Measurements from ENCODE around the gene COQ8A.
A peak's percentile ranks its signal among the peaks of the same experiment; 100 is the strongest.

The COQ8A gene

DNA sequence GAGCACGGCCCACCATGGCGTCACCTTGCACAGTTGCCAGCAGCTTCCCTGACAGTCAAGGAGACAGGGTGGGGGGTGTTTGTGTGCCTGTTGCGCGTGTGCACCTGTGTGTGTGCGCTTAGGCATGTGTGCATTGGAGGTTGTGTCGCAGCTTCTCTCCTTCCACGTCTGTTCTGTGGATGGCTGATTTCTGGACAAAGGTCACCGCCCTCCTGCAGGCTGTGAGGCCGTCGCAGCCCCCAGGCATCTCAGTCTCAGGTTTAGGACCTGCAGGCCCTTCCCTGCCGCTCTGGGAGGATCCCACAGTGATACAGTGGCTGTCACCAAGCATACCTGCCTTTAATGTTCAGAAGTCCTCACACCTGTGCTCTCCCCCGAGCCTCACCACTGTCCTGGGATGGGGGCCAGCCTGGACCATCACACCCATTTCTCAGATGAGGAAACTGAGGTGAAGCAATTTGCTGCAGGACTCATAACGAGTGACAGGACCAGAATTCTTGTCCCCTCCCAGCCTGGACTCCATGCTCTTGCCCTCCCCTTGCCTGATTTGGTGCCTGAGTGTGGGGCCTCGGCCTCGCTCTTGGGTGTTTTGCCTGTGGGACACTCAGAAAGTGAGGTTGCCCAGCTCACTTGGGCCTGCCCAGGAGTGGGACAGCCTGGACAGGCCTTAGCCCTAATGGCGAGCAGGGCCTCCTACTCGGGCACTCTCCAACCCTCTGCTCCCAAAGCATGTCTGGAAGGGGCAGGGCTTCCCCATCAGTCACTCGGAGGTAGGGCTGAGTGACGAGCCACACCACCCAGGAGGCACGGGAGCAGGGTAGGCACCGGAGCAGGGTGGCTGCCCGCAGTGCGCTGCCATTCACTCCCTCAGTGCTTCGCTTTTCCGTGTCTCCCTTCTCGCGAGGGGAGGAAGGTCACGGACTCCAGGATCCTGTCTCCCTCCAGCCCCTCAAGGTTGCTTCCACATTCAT is 22.6 kb downstream of the COQ8A start:
- no peaks in the 10 kb centered on the region for H3K27me3 ChIP-seq (ENCODE audit: insufficient read depth, low read length)
- H3K27ac ChIP-seq (ENCODE audit: low read depth, low read length), result no peak overlapping the region
- H3K79me2 ChIP-seq (ENCODE audit: control insufficient read depth, insufficient read depth, low read length, unreplicated experiment), result no peaks in the 10 kb centered on the region

DNA sequence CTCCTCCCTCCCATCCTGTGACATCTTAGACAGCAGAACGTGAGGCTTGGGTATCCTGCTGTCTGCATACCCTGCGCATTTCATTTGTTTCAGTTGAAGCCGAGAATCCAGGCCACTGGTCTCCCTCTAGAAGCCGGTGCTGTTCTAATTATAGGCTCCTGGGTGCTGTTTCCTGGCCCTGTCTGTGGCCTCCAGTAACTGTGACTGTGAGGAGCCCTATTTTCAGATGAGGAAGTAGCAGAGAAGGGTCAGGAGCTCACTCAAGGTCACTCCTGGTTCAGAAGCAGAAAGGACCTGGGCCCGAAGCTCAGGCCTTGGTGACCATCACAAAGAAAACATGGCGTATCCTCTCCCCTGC is 24.0 kb downstream of the COQ8A start:
- no peaks in the 10 kb centered on the region for H3K4me1 ChIP-seq (ENCODE audit: control insufficient read depth, insufficient read depth, low read length, unreplicated experiment)
- H3K79me2 ChIP-seq (ENCODE audit: control insufficient read depth, insufficient read depth, low read length, unreplicated experiment), result no peaks in the 10 kb centered on the region
- H2AFZ ChIP-seq (ENCODE audit: low read length, unreplicated experiment), result no peak overlapping the region
- H3K27ac ChIP-seq (ENCODE audit: low read depth, low read length), result no peak overlapping the region
- H3K36me3 ChIP-seq (ENCODE audit: insufficient read depth, low read length), result no peaks in the 10 kb centered on the region
- H3K4me3 ChIP-seq (ENCODE audit: low read depth, low read length), result no peak overlapping the region
- no peaks in the 10 kb centered on the region for H3K27me3 ChIP-seq (ENCODE audit: insufficient read depth, low read length)

More for the DNA sequence above, 22.6 kb downstream of the COQ8A start:
- H2AFZ ChIP-seq (ENCODE audit: low read length, unreplicated experiment), result no peak overlapping the region
- no peak overlapping the region for H3K4me3 ChIP-seq (ENCODE audit: low read depth, low read length)
- H3K4me1 ChIP-seq (ENCODE audit: control insufficient read depth, insufficient read depth, low read length, unreplicated experiment), result no peaks in the 10 kb centered on the region
- H3K36me3 ChIP-seq (ENCODE audit: insufficient read depth, low read length), result no peaks in the 10 kb centered on the region

DNA sequence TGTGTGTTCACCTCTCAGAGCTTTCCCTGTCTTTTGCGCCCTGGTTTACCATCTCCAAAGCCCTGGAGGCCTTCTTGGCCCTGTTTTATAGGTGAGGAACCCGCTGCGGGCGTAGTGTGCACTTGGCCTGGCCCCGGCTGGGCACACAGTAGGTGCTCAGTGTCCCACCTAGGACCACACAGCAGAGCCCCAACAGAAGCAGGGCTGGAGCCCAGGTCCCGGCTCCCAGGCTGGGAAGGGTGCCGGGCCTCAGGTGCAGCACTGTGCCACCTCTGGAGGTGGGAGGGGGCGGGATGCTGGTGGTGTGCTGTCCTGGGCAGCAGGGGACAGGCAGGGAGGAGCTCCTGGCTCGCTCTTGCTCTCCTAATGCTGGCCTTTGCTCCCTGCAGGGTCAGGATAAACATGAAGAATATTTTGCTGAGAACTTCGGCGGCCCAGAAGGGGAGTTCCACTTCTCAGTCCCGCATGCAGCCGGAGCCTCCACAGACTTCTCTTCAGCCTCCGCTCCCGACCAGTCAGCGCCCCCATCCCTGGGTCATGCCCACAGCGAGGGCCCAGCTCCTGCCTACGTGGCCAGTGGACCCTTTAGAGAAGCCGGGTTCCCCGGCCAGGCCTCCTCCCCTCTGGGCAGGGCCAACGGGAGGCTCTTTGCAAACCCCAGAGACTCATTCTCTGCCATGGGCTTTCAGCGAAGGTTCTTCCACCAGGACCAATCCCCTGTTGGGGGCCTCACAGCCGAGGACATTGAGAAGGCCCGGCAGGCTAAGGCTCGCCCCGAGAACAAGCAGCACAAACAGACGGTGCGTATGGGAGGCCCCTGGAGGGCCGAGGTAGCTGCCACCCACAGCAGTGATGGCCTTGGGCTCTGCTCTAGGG is 24.8 kb downstream of the COQ8A start:
- no peak overlapping the region for H3K4me3 ChIP-seq (ENCODE audit: low read depth, low read length)

DNA sequence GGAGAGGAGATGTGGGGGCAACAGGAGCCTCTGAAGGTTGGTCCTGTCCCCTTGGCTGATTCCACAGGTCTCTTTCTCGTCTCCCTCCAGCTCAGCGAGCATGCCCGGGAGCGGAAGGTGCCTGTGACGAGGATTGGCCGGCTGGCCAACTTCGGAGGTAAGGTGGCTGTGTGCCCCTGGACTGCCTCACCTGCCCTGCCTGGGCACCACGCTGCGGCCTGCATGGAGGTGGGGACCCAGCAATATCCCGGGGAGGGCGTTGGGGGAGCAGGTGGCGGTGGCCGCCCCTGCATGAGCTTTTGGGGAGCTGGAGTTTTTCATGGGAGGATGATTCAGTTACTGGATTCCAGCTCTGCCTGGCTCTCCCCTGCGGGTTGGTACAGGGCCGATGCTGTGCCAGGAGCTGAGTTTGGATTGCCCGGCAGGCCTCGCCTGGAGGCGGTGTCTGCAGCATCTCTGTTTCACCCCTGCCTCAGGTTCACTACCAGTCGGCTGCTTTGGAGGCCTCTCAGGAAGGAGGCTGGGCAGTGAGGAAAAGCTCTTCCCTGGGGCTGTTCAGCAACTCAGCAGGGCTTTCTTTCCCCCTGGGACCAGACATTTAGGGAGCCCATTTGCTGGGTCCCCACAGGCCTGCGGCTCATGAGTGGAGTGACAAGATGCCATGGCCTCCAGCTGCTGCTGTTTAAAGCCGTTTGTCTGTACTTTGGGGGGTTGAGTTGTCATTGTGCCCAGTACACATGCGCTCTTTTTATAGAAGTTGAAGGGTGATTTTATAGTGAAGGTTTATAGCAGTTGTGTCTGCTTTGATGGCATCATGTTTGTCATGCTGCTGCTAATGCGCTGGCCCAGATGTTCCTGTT is 25.7 kb downstream of the COQ8A start:
- no peaks in the 10 kb centered on the region for H3K79me2 ChIP-seq (ENCODE audit: control insufficient read depth, insufficient read depth, low read length, unreplicated experiment)
- no peak overlapping the region for H2AFZ ChIP-seq (ENCODE audit: low read length, unreplicated experiment)

More for the DNA sequence above, 24.8 kb downstream of the COQ8A start:
- Histone ChIP-seq H3K27me3 (ENCODE audit: insufficient read depth, low read length) (no peaks in the 10 kb centered on the region), H2AFZ (ENCODE audit: low read length, unreplicated experiment) (no peak overlapping the region), H3K36me3 (ENCODE audit: insufficient read depth, low read length) (no peaks in the 10 kb centered on the region), H3K79me2 (ENCODE audit: control insufficient read depth, insufficient read depth, low read length, unreplicated experiment) (no peaks in the 10 kb centered on the region), H3K4me1 (ENCODE audit: control insufficient read depth, insufficient read depth, low read length, unreplicated experiment) (no peaks in the 10 kb centered on the region), H3K27ac (ENCODE audit: low read depth, low read length) (no peak overlapping the region)

DNA sequence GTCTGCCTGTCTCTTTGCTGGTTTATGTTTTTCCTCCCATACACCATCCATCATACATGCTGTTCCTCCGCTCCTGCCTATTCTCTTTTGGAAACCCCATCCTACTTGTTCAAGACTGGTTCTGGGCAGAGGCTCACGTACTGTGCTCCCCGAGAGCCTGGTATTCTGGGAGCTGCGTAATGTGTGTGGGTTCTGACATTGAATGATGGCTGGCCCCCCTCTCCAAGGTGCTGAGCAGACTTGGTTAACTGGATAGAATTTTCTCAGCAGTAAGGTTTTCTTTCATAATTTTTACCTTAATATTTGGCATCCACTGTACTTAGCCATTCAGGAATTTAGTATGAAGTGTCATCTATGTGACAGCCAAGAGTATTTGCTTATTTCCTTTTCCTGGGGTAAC is 26.6 kb downstream of the COQ8A start:
- peaks cover 5% of the 10 kb centered on the region for H3K36me3 ChIP-seq (ENCODE audit: insufficient read depth, low read length)
- H3K4me1 ChIP-seq (ENCODE audit: control insufficient read depth, insufficient read depth, low read length, unreplicated experiment), result no peaks in the 10 kb centered on the region
- H2AFZ ChIP-seq (ENCODE audit: low read length, unreplicated experiment), result no peak overlapping the region
- no peaks in the 10 kb centered on the region for H3K79me2 ChIP-seq (ENCODE audit: control insufficient read depth, insufficient read depth, low read length, unreplicated experiment)
- no peak overlapping the region for H3K4me3 ChIP-seq (ENCODE audit: low read depth, low read length)
- no peak overlapping the region for H3K27ac ChIP-seq (ENCODE audit: low read depth, low read length)
- no peaks in the 10 kb centered on the region for H3K27me3 ChIP-seq (ENCODE audit: insufficient read depth, low read length)

More for the DNA sequence above, 25.7 kb downstream of the COQ8A start:
- H3K4me1 ChIP-seq (ENCODE audit: control insufficient read depth, insufficient read depth, low read length, unreplicated experiment), result no peaks in the 10 kb centered on the region
- peaks cover 5% of the 10 kb centered on the region for H3K36me3 ChIP-seq (ENCODE audit: insufficient read depth, low read length)
- H3K4me3 ChIP-seq (ENCODE audit: low read depth, low read length), result no peak overlapping the region
- H3K27ac ChIP-seq (ENCODE audit: low read depth, low read length), result no peak overlapping the region
- H3K27me3 ChIP-seq (ENCODE audit: insufficient read depth, low read length), result no peaks in the 10 kb centered on the region

DNA sequence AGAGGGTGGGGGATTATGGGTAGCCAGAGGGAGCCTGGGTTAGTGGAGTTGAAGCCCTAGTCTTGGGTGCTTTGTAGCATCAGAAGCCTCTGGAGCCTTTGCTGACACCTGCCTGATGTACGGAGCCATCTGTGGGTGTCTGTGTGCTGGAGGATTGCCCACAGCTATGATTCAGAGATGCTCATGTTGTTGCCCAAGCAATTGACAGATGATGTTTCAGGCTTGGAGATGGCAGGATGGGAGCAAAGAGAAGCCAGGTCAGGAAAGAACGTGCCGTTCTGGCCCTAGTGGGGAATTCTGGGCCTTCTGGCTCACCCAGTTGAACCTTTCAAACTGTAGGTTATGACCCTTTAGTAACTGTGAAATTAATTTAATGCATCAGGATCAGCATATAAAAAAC is 27.6 kb downstream of the COQ8A start:
- Histone ChIP-seq H3K79me2 (ENCODE audit: control insufficient read depth, insufficient read depth, low read length, unreplicated experiment) (no peaks in the 10 kb centered on the region), H2AFZ (ENCODE audit: low read length, unreplicated experiment) (no peak overlapping the region), H3K4me1 (ENCODE audit: control insufficient read depth, insufficient read depth, low read length, unreplicated experiment) (no peaks in the 10 kb centered on the region), H3K27me3 (ENCODE audit: insufficient read depth, low read length) (no peaks in the 10 kb centered on the region), H3K27ac (ENCODE audit: low read depth, low read length) (no peak overlapping the region), H3K4me3 (ENCODE audit: low read depth, low read length) (no peak overlapping the region), H3K36me3 (ENCODE audit: insufficient read depth, low read length) (peaks cover 5% of the 10 kb centered on the region)

DNA sequence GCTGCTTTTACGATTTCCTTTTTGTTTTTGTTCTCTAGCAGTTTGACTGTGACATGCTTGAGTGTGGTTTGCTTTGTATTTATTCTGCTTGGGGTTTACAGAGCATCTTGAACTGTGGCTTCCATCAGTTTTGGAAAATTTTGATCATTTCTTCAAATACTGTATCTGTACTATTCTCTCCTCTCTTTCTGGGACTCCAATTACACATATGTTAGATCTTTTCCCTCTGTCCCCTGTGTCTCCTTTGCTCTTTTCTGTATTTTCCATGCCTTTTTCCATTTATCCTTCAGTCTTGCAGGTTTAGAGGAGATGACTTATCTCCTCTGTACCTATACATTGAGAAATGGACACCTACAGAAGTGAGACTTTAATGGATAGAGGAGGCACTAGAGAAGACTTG is 31.7 kb downstream of the COQ8A start:
- Histone ChIP-seq H3K4me1 (ENCODE audit: control insufficient read depth, insufficient read depth, low read length, unreplicated experiment) (peaks cover 16% of the 10 kb centered on the region), H3K36me3 (ENCODE audit: insufficient read depth, low read length) (peaks cover 5% of the 10 kb centered on the region), H3K4me3 (ENCODE audit: low read depth, low read length) (no peak overlapping the region), H3K79me2 (ENCODE audit: control insufficient read depth, insufficient read depth, low read length, unreplicated experiment) (no peaks in the 10 kb centered on the region), H3K27me3 (ENCODE audit: insufficient read depth, low read length) (no peaks in the 10 kb centered on the region), H2AFZ (ENCODE audit: low read length, unreplicated experiment) (no peak overlapping the region), H3K27ac (ENCODE audit: low read depth, low read length) (no peak overlapping the region)

DNA sequence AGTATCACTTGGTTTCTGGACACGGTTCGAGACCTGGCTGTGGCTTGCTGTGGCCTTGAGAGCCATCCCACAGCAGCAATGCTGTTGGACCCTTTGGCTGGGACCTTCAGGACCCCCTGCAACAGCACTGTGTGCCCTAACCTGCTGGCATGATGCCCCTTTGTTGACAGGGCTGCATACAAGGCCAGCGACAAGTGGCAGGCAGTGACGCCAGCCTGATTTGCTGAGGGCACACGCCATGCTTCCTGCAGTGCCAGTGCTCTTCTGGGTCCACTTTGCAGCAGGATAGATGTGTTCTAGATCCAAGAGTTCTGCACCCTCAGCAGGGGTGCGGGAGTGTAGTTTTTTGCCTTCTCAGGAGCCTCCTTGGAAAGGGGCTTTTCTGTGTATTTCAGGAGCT is 32.8 kb downstream of the COQ8A start:
- H3K4me3 ChIP-seq (ENCODE audit: low read depth, low read length), result no peak overlapping the region
- peaks cover 5% of the 10 kb centered on the region for H3K36me3 ChIP-seq (ENCODE audit: insufficient read depth, low read length)
- H3K27ac ChIP-seq (ENCODE audit: low read depth, low read length), result no peak overlapping the region
- no peaks in the 10 kb centered on the region for H3K27me3 ChIP-seq (ENCODE audit: insufficient read depth, low read length)
- no peak overlapping the region for H2AFZ ChIP-seq (ENCODE audit: low read length, unreplicated experiment)
- no peaks in the 10 kb centered on the region for H3K79me2 ChIP-seq (ENCODE audit: control insufficient read depth, insufficient read depth, low read length, unreplicated experiment)
- H3K4me1 ChIP-seq (ENCODE audit: control insufficient read depth, insufficient read depth, low read length, unreplicated experiment), result peaks cover 16% of the 10 kb centered on the region

DNA sequence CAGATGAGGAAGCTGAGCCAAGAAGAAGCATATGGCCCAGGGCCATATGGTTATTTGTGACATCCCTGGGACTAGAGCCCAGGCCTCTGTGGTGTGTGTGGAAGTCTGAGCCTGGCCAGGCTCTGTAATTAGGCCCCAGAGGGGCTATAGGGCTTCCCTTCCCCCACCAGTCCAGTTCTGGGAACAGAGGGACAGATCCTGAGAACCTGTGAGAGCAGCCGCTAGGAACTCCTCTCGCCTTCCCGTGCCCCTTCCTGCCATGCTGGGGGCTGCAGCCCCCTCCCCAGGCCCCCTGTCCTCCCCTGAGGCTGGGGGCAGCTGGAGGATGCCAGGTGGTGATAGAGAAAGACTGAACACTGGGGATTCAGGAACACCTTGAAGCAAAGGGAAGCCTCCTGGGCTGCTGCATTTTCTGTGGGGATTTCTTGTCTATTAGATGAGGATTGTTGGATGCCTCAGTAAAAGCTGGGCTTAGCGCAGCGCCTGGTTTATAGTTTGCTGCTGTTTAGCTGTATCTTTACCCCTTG is 33.3 kb downstream of the COQ8A start:
- peak overlapping the region; percentile 85 for H2AFZ ChIP-seq (ENCODE audit: low read length, unreplicated experiment)
- H3K27ac ChIP-seq (ENCODE audit: low read depth, low read length), result peak overlapping the region; percentile 26; the same call in 1 of the 2 replicates
- peaks cover 16% of the 10 kb centered on the region for H3K4me1 ChIP-seq (ENCODE audit: control insufficient read depth, insufficient read depth, low read length, unreplicated experiment)
- peaks cover 5% of the 10 kb centered on the region for H3K36me3 ChIP-seq (ENCODE audit: insufficient read depth, low read length)
- no peaks in the 10 kb centered on the region for H3K27me3 ChIP-seq (ENCODE audit: insufficient read depth, low read length)
- no peaks in the 10 kb centered on the region for H3K79me2 ChIP-seq (ENCODE audit: control insufficient read depth, insufficient read depth, low read length, unreplicated experiment)
- no peak overlapping the region for H3K4me3 ChIP-seq (ENCODE audit: low read depth, low read length)
